Erythroblast (primary cell): ENCODE data around the gene TPT1.

Experiments used
- GATA1 ChIP-seq: IDR thresholded peaks from 2 replicates; pipeline ENCODE4 v1.6.1; 2011; ENCODE audit warnings: low read depth, mild to moderate bottlenecking, control low read depth, low read length, moderate library complexity
- POLR2A ChIP-seq: IDR thresholded peaks from 2 replicates; pipeline ENCODE4 v1.6.1; 2011; ENCODE audit warnings: mild to moderate bottlenecking, low read length

GRCh38 chr13:45350152-45350551 is 9.2 kb upstream of the TPT1 start:
- TF ChIP-seq POLR2A (no peak), GATA1 (no peak)
